GM12878 (cell line): Measurements from ENCODE around the gene UNG. TPM values are rescaled to one million over a fixed set of nuclear protein-coding genes. Genes with fewer than 3 reads are reported as not detected.

Source experiments
- ATAC-seq: fragments of 200-7000 bp; cut with Tn5 transposase; 3 replicates; pipeline ENCODE4 v1.9.1; 2020; ENCODE audit warnings: mild to moderate bottlenecking, moderate library complexity
- BruUV-seq: library from RNA; stranded (reverse); fragments of 400-500 nt; replicated peaks from 2 replicates; lab custom pipeline; 2021; lab: Mats Ljungman, UMichigan
- CTCF ChIA-PET: fragments of 300-600 bp; sonication (Branson Sonifier 250); formaldehyde crosslinking; extraction: SDS; loops from one replicate; lab custom pipeline; 2021; ENCODE audit warnings: inconsistent platforms; lab: Yijun Ruan, JAX
- POLR2A ChIA-PET: fragments of 350-600 bp; formaldehyde crosslinking; extraction: SDS; loops from one replicate; lab custom pipeline; 2021; ENCODE audit warnings: inconsistent platforms; lab: Charles Lee
- RAD21 ChIA-PET: fragments of 300-600 bp; sonication (Branson Sonifier 250); formaldehyde crosslinking; loops from one replicate; lab custom pipeline; 2023; ENCODE audit warnings: antibody characterized with exemption; ENCODE audit not compliant: unreplicated experiment; lab: Charles Lee
- SMC1A ChIA-PET: fragments of 300-600 bp; sonication (Branson Sonifier 250); formaldehyde crosslinking; loops from one replicate; lab custom pipeline; 2023; ENCODE audit not compliant: unreplicated experiment, uncharacterized antibody; lab: Charles Lee
- DNase-seq: peaks from one replicate; pipeline ENCODE4 v3.0.0-alpha.2; 2011; ENCODE audit warnings: low read depth, low spot score
- FAIRE-seq: peaks from 3 replicates; lab custom pipeline; 2011; peaks lifted over from hg19 to GRCh38; lab: Jason Lieb, UNC
- H2AFZ ChIP-seq: 2 replicates; pipeline ENCODE4 v1.6.0; 2011; ENCODE audit warnings: low read depth, low read length, control low read depth; ENCODE audit not compliant: control insufficient read depth
- H3K27ac ChIP-seq: 2 replicates; pipeline ENCODE4 v1.5.1; 2011; ENCODE audit warnings: control low read depth; ENCODE audit not compliant: control insufficient read depth, insufficient read depth
- H3K27me3 ChIP-seq, 2 experiments: replicated peaks in 1 of 2; 2 replicates each; pipeline versions ENCODE4 v1.6.0 to v1.6.1; 2011; ENCODE audit warnings: low read length in 1 of 2; ENCODE audit not compliant: control insufficient read depth in 2 of 2, insufficient read depth in 2 of 2
- H3K36me3 ChIP-seq, 2 experiments: 2 replicates each; pipeline ENCODE4 v1.5.1; 2011; ENCODE audit warnings: low read length in 1 of 2; ENCODE audit not compliant: control insufficient read depth in 2 of 2, insufficient read depth in 2 of 2
- H3K4me1 ChIP-seq: 2 replicates; pipeline ENCODE4 v1.6.1; 2011; ENCODE audit warnings: mild to moderate bottlenecking, low read length, moderate library complexity, mixed read lengths; ENCODE audit not compliant: control insufficient read depth, insufficient read depth
- H3K4me2 ChIP-seq: 2 replicates; pipeline ENCODE4 v1.6.0; 2011; ENCODE audit warnings: control low read depth; ENCODE audit not compliant: control insufficient read depth, insufficient read depth
- H3K4me3 ChIP-seq: fragments of 200-600 bp; sonication (generic); 2 replicates; pipeline ENCODE4 v1.5.1; 2016
- H3K79me2 ChIP-seq: 2 replicates; pipeline ENCODE4 v1.6.0; 2011; ENCODE audit warnings: low read length; ENCODE audit not compliant: control insufficient read depth, insufficient read depth
- H3K9ac ChIP-seq: 2 replicates; pipeline ENCODE4 v1.8.0; 2011; ENCODE audit warnings: low read length, control low read depth, mixed read lengths; ENCODE audit not compliant: control insufficient read depth, insufficient read depth
- H3K9me3 ChIP-seq: replicated peaks from 3 replicates; pipeline ENCODE4 v1.5.1; 2011; ENCODE audit warnings: mild to moderate bottlenecking, low read length; ENCODE audit not compliant: control insufficient read depth, insufficient read depth
- H4K20me1 ChIP-seq: 2 replicates; pipeline ENCODE4 v1.6.0; 2011; ENCODE audit not compliant: control insufficient read depth, insufficient read depth
- WGBS: methylation state at CpG from one replicate; pipeline ENCODE4 v1.1.6; 2016; ENCODE audit warnings: low lambda C conversion rate; ENCODE audit not compliant: insufficient replicate concordance, insufficient coverage; ENCODE audit errors: missing lambda C conversion rate; 5-methylcytosine and 5-hydroxymethylcytosine counted together
- in situ Hi-C: fragments of 300-500 bp; cut with MboI; formaldehyde crosslinking; loops from 9 replicates; pipeline ENCODE4 v1.14.3; 2018; ENCODE audit warnings: mixed read lengths
- intact Hi-C: fragments of 100-400 bp; cut with micrococcal nuclease; formaldehyde crosslinking; loops from one replicate; pipeline ENCODE4 v1.14.2; 2022; ENCODE audit not compliant: unreplicated experiment
- polyA plus RNA-seq, 11 experiments: library from polyadenylated mRNA; depleted of rRNA in 4 of 11; unstranded in 6 of 11; stranded (reverse) in 5 of 11; fragments of >200 nt; fragmentation: Nextera tagmentation in 4 of 11; fragmentation: Illumina TruSeq in 1 of 11; extraction: Ambion mirVana in 4 of 11; extraction: Trizol in 1 of 11; gene quantifications; 1 replicate in 1 of 11; 2 replicates in 10 of 11; pipeline versions ENCODE4 v1.2.1 to v1.2.3, GENCODE V29; 2011 to 2016; ENCODE audit warnings: inconsistent platforms in 2 of 11, missing spikeins in 2 of 11, low read depth in 1 of 11
- total RNA-seq, 4 experiments: library from RNA; depleted of rRNA in 3 of 4; stranded (reverse); fragments of >200 nt in 3 of 4; fragmentation: Illumina TruSeq in 1 of 4; extraction: Trizol in 1 of 4; gene quantifications; 2 replicates each; pipeline versions ENCODE4 v1.2.1 to v1.2.3, GENCODE V29; 2013 to 2021
- TF ChIP-seq, protein P1 (sequence below), 3 experiments: IDR thresholded peaks in 2 of 3; conservative IDR thresholded peaks in 1 of 3; 2 replicates each; pipeline ENCODE4 v1.5.1; 2011; ENCODE audit warnings: low read depth in 3 of 3, low read length in 3 of 3, mild to moderate bottlenecking in 3 of 3, control low read depth in 2 of 3, moderate library complexity in 2 of 3, inconsistent platforms in 1 of 3, mixed read lengths in 1 of 3; ENCODE audit not compliant: control insufficient read depth in 2 of 3, insufficient read depth in 1 of 3; ENCODE audit errors: extremely low read depth in 1 of 3
- TF ChIP-seq, protein P2 (sequence below): fragments of 450-650 bp; IDR thresholded peaks from 2 replicates; pipeline ENCODE4 v1.6.1; 2017; ENCODE audit warnings: mild to moderate bottlenecking, moderate library complexity

Gene UNG
- total and polyA plus RNA-seq, 10 of the 15 experiments (the other 5 are each of a cell fraction or from before 2014, with no cell fraction given): 9.5 to 81.9 (median 48.2) TPM

DNA sequence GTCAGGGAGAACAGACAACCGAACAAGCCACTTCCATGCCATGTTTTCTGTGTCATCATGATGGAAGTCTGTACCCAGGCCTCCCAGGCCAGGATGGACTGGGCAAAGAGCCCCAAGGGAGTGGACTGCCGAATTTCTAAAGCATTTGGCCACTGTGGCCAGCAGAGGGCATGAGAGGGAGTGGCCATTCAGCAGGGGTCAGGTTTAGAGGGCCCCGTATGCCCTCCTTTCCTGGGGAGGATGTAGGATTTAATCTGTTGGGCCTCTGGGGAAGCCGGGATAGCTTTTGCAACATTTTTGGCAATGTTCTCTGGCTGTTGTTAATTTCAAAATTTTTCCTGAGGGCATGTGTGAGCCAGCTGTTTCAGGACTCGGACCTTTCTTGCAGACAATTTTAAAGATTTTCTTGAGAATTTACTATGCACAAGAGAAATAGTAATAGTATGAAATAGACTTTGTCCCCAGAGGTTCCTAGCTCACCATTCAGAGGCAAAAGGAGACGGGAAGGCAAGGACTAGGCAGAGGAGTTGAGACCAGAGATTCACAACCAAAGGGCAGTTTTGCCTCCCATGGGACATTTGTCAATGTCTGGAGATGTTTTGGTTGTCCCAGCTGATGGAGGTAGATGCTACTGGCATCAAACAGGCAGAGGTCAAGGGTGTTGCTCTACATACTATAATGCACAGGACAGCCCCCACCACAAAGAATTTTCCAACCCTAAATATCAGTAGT lies 37.0 kb downstream of the UNG start:
- Histone ChIP-seq H2AFZ (no peak overlapping the region), H3K27me3 (no peaks in the 10 kb centered on the region)
- TF ChIP-seq, protein P1, sequence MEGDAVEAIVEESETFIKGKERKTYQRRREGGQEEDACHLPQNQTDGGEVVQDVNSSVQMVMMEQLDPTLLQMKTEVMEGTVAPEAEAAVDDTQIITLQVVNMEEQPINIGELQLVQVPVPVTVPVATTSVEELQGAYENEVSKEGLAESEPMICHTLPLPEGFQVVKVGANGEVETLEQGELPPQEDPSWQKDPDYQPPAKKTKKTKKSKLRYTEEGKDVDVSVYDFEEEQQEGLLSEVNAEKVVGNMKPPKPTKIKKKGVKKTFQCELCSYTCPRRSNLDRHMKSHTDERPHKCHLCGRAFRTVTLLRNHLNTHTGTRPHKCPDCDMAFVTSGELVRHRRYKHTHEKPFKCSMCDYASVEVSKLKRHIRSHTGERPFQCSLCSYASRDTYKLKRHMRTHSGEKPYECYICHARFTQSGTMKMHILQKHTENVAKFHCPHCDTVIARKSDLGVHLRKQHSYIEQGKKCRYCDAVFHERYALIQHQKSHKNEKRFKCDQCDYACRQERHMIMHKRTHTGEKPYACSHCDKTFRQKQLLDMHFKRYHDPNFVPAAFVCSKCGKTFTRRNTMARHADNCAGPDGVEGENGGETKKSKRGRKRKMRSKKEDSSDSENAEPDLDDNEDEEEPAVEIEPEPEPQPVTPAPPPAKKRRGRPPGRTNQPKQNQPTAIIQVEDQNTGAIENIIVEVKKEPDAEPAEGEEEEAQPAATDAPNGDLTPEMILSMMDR (IDR thresholded peaks at IDR 0.05 in 2 of 3, conservative IDR thresholded peaks at IDR 0.05 in 1 of 3; ENCODE audit: control insufficient read depth in 2 of 3, extremely low read depth in 1 of 3, insufficient read depth in 1 of 3, low read depth in 3 of 3, low read length in 3 of 3): peak; percentile 5 to 25 (median 18); a peak in 1 of 6 replicates
- TF ChIP-seq, protein P2, sequence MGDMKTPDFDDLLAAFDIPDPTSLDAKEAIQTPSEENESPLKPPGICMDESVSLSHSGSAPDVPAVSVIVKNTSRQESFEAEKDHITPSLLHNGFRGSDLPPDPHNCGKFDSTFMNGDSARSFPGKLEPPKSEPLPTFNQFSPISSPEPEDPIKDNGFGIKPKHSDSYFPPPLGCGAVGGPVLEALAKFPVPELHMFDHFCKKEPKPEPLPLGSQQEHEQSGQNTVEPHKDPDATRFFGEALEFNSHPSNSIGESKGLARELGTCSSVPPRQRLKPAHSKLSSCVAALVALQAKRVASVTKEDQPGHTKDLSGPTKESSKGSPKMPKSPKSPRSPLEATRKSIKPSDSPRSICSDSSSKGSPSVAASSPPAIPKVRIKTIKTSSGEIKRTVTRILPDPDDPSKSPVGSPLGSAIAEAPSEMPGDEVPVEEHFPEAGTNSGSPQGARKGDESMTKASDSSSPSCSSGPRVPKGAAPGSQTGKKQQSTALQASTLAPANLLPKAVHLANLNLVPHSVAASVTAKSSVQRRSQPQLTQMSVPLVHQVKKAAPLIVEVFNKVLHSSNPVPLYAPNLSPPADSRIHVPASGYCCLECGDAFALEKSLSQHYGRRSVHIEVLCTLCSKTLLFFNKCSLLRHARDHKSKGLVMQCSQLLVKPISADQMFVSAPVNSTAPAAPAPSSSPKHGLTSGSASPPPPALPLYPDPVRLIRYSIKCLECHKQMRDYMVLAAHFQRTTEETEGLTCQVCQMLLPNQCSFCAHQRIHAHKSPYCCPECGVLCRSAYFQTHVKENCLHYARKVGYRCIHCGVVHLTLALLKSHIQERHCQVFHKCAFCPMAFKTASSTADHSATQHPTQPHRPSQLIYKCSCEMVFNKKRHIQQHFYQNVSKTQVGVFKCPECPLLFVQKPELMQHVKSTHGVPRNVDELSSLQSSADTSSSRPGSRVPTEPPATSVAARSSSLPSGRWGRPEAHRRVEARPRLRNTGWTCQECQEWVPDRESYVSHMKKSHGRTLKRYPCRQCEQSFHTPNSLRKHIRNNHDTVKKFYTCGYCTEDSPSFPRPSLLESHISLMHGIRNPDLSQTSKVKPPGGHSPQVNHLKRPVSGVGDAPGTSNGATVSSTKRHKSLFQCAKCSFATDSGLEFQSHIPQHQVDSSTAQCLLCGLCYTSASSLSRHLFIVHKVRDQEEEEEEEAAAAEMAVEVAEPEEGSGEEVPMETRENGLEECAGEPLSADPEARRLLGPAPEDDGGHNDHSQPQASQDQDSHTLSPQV: no peak
- TF ChIP-seq, all 136 proteins: peak for 1
- H4K20me1 ChIP-seq: no peaks in the 10 kb centered on the region
- no peak overlapping the region for H3K27ac ChIP-seq
- BruUV-seq: no TSS peak
- RAD21 ChIA-PET: no interaction called here
- WGBS: 48% methylated on average over 6 of the region's 6 CpGs
- H3K9ac ChIP-seq: no peak overlapping the region
- POLR2A ChIA-PET: no interaction called here
- in situ Hi-C loops: no loop called here
- DNase-seq (no peak), ATAC-seq (no peak), FAIRE-seq (no peak)
- no peaks in the 10 kb centered on the region for H3K9me3 ChIP-seq
- no peaks in the 10 kb centered on the region for H3K36me3 ChIP-seq
- intact Hi-C loops: loop anchor here (10.0 kb wide), 1 partner anchor 250 kb away; no protein-coding TSS in a partner anchor
- no peaks in the 10 kb centered on the region for H3K79me2 ChIP-seq
- H3K4me2 ChIP-seq: no peak overlapping the region
- H3K4me1 ChIP-seq: no peaks in the 10 kb centered on the region
- SMC1A ChIA-PET: no interaction called here
- CTCF ChIA-PET: no interaction called here
- no peak overlapping the region for H3K4me3 ChIP-seq
